Gastrocnemius medialis (tissue), 4 donors: ENCODE data around the gene CDH3.

Source experiments
- POLR2A ChIP-seq, 2 donors: fragments of 450-650 bp; IDR thresholded peaks; one replicate each; pipeline ENCODE4 v1.6.1; 2017; ENCODE audit warnings: antibody characterized with exemption in 2 of 2, mild to moderate bottlenecking in 2 of 2, moderate library complexity in 2 of 2
- TF ChIP-seq, protein P1 (sequence below), 5 experiments: fragments of 450-650 bp in 3 of 5; fragments of 200-600 bp in 2 of 5; sonication (generic) in 2 of 5; IDR thresholded peaks in 4 of 5; conservative IDR thresholded peaks in 1 of 5; 1 replicate in 4 of 5; 2 replicates in 1 of 5; pipeline ENCODE4 v1.5.1; 2016 to 2019; ENCODE audit warnings: antibody characterized with exemption in 5 of 5, mild to moderate bottlenecking in 3 of 5, moderate library complexity in 3 of 5

DNA sequence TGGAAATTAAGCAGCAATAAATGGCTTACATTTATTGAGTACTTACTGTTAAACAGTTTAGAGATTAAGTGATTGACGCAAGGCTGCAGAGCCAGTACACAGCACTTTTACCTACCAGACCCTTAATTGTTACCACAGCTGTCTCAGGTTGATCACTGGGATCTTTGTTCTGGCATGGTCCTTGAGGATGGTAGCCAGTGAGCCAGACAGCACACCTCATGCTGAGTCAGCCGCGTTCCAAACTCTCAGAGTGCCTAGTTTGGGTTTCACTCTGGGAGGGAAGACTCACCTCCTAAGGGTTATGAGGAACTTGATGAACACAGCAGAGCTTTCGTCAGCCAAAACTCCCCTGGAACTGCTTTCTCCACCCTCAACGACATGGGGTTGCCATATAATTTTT is 20.4 kb downstream of the CDH3 start:
- TF ChIP-seq, protein P1, sequence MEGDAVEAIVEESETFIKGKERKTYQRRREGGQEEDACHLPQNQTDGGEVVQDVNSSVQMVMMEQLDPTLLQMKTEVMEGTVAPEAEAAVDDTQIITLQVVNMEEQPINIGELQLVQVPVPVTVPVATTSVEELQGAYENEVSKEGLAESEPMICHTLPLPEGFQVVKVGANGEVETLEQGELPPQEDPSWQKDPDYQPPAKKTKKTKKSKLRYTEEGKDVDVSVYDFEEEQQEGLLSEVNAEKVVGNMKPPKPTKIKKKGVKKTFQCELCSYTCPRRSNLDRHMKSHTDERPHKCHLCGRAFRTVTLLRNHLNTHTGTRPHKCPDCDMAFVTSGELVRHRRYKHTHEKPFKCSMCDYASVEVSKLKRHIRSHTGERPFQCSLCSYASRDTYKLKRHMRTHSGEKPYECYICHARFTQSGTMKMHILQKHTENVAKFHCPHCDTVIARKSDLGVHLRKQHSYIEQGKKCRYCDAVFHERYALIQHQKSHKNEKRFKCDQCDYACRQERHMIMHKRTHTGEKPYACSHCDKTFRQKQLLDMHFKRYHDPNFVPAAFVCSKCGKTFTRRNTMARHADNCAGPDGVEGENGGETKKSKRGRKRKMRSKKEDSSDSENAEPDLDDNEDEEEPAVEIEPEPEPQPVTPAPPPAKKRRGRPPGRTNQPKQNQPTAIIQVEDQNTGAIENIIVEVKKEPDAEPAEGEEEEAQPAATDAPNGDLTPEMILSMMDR (IDR thresholded peaks at IDR 0.05 in 4 of 5, conservative IDR thresholded peaks at IDR 0.05 in 1 of 5): no peak
- no peak for TF ChIP-seq POLR2A (IDR thresholded peaks at IDR 0.05)
